Neutrophil (primary cell): Measurements from ENCODE around the gene SUPT6H.

Experiments used
- H3K27ac ChIP-seq: fragments of 200-600 bp; sonication (generic); 2 replicates; pipeline ENCODE4 v1.5.1; 2016; ENCODE audit warnings: mild to moderate bottlenecking, moderate library complexity
- H3K27me3 ChIP-seq: fragments of 200-600 bp; sonication (generic); 2 replicates; pipeline ENCODE4 v1.6.0; 2016; ENCODE audit warnings: mild to moderate bottlenecking
- H3K36me3 ChIP-seq: fragments of 200-600 bp; sonication (generic); 2 replicates; pipeline ENCODE4 v1.5.1; 2017
- H3K4me1 ChIP-seq, 2 experiments: fragments of 200-600 bp in 1 of 2; sonication (generic) in 1 of 2; 1 replicate in 1 of 2; 2 replicates in 1 of 2; pipeline versions ENCODE4 v1.5.1 to v1.6.1; 2013 to 2016; ENCODE audit warnings: low read depth in 1 of 2, low read length in 1 of 2, mild to moderate bottlenecking in 1 of 2, moderate library complexity in 1 of 2; ENCODE audit not compliant: control insufficient read depth in 1 of 2, insufficient read depth in 1 of 2
- H3K4me3 ChIP-seq, 2 experiments: fragments of 200-600 bp in 1 of 2; sonication (generic) in 1 of 2; 1 replicate in 1 of 2; 2 replicates in 1 of 2; pipeline ENCODE4 v1.5.1; 2013 to 2016; ENCODE audit warnings: low read depth in 1 of 2, low read length in 1 of 2, mild to moderate bottlenecking in 1 of 2, moderate library complexity in 1 of 2
- H3K9me3 ChIP-seq: fragments of 200-600 bp; sonication (generic); 2 replicates; pipeline ENCODE4 v1.5.1; 2016
- TF ChIP-seq, protein P1 (sequence below): fragments of 200-600 bp; sonication (generic); IDR thresholded peaks from 2 replicates; pipeline ENCODE4 v1.5.1; 2016; ENCODE audit warnings: antibody characterized with exemption

Gene SUPT6H

DNA sequence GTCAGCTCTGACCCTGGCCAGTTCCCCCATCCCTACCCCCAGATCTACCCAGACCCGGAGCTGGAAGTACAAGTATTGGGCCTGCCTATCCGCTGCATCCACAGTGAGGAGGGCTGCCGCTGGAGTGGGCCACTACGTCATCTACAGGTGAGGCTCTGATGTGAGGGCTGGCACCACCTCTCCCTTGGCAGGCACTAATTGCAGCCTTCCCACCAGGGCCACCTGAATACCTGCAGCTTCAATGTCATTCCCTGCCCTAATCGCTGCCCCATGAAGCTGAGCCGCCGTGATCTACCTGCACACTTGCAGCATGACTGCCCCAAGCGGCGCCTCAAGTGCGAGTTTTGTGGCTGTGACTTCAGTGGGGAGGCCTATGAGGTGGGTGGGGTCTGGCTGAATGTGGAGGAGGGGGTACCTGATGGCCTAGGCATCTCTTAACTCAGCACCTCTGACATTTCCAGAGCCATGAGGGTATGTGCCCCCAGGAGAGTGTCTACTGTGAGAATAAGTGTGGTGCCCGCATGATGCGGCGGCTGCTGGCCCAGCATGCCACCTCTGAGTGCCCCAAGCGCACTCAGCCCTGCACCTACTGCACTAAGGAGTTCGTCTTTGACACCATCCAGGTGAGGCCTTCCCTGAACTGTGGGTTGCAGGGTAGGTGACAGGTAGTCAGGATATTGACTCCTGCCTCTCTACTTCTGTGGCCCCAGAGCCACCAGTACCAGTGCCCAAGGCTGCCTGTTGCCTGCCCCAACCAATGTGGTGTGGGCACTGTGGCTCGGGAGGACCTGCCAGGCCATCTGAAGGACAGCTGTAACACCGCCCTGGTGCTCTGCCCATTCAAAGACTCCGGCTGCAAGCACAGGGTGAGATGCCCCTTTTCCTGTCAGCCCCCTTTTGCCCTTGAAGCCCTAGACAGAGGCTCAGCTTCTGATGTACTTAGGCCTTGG is 86.1 kb downstream of the SUPT6H start:
- no peaks in the 10 kb centered on the region for H3K36me3 ChIP-seq
- H3K9me3 ChIP-seq, result no peaks in the 10 kb centered on the region
- no peak overlapping the region for H3K27ac ChIP-seq
- TF ChIP-seq, protein P1, sequence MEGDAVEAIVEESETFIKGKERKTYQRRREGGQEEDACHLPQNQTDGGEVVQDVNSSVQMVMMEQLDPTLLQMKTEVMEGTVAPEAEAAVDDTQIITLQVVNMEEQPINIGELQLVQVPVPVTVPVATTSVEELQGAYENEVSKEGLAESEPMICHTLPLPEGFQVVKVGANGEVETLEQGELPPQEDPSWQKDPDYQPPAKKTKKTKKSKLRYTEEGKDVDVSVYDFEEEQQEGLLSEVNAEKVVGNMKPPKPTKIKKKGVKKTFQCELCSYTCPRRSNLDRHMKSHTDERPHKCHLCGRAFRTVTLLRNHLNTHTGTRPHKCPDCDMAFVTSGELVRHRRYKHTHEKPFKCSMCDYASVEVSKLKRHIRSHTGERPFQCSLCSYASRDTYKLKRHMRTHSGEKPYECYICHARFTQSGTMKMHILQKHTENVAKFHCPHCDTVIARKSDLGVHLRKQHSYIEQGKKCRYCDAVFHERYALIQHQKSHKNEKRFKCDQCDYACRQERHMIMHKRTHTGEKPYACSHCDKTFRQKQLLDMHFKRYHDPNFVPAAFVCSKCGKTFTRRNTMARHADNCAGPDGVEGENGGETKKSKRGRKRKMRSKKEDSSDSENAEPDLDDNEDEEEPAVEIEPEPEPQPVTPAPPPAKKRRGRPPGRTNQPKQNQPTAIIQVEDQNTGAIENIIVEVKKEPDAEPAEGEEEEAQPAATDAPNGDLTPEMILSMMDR, result no peak
- H3K27me3 ChIP-seq, result peaks cover 41% of the 10 kb centered on the region
- no peak overlapping the region for H3K4me3 ChIP-seq
- H3K4me1 ChIP-seq, result peaks cover 15 to 32% of the 10 kb centered on the region in 2 experiments

DNA sequence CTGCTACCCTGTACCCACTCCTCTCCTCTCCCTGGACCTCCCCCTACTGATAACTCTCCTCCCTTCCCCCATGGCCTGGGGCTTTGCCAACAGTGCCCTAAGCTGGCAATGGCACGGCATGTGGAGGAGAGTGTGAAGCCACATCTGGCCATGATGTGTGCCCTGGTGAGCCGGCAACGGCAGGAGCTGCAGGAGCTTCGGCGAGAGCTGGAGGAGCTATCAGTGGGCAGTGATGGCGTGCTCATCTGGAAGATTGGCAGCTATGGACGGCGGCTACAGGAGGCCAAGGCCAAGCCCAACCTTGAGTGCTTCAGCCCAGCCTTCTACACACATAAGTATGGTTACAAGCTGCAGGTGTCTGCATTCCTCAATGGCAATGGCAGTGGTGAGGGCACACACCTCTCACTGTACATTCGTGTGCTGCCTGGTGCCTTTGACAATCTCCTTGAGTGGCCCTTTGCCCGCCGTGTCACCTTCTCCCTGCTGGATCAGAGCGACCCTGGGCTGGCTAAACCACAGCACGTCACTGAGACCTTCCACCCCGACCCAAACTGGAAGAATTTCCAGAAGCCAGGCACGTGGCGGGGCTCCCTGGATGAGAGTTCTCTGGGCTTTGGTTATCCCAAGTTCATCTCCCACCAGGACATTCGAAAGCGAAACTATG is 87.0 kb downstream of the SUPT6H start:
- H3K4me3 ChIP-seq, result no peak overlapping the region
- no peaks in the 10 kb centered on the region for H3K9me3 ChIP-seq
- TF ChIP-seq, protein P1, result no peak
- H3K36me3 ChIP-seq, result no peaks in the 10 kb centered on the region
- peaks cover 36% of the 10 kb centered on the region for H3K27me3 ChIP-seq
- H3K27ac ChIP-seq, result no peak overlapping the region
- H3K4me1 ChIP-seq, result peaks cover 10 to 25% of the 10 kb centered on the region in 2 experiments

DNA sequence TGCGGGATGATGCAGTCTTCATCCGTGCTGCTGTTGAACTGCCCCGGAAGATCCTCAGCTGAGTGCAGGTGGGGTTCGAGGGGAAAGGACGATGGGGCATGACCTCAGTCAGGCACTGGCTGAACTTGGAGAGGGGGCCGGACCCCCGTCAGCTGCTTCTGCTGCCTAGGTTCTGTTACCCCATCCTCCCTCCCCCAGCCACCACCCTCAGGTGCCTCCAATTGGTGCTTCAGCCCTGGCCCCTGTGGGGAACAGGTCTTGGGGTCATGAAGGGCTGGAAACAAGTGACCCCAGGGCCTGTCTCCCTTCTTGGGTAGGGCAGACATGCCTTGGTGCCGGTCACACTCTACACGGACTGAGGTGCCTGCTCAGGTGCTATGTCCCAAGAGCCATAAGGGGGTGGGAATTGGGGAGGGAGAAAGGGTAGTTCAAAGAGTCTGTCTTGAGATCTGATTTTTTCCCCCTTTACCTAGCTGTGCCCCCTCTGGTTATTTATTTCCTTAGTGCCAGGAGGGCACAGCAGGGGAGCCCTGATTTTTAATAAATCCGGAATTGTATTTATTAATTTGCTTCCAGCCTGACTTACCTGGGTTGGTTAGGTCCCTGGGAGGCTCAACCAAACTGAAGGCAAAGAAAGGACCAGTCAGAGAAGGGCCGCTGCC is 87.6 kb downstream of the SUPT6H start:
- H3K9me3 ChIP-seq, result no peaks in the 10 kb centered on the region
- H3K27ac ChIP-seq, result no peak overlapping the region
- H3K4me1 ChIP-seq, result peaks cover 5 to 18% of the 10 kb centered on the region in 2 experiments
- H3K4me3 ChIP-seq, result no peak overlapping the region
- TF ChIP-seq, protein P1, result no peak
- H3K36me3 ChIP-seq, result no peaks in the 10 kb centered on the region
- H3K27me3 ChIP-seq, result peaks cover 29% of the 10 kb centered on the region

DNA sequence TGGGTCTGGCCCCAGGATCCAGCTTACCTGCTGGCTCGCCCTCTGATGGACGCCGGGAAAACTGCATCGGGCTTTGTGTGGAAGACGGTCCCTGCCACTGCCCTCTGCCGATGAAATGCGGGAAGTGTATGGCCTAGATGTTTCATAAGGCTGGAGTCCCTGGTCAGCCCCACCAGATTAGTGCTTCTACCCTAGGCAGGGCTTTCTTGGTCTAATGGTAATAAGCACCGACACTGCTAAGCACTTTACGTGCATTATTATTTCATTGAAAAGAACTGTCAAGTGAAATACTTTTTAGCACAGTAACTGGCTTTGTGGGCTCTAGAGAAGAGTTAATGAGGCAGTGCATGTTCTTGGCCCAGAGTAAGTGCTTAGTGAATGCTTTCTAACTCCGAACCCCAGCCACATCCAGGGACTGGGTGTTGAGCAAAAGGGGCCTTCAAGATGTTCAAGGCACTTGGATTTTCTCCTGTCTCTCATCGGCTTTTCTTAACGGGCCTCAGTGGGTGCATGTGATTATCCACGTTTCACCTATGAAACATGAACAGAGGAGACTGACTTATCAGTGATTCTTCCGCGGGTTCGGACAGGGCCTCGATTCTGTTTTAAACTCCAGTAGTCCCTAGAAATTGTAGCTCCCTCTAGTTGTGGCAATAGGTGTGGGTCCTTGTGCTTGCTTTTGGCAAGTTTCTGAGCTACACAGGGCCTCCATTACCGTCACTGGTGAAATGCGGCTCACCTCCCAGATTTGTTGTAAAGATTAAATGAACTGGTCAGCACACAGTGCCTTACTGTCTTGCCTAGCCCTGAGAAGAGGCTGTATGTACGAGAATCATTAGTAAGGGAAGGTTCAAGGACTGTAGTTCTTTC is 88.4 kb downstream of the SUPT6H start:
- Histone ChIP-seq H3K27me3 (peaks cover 21% of the 10 kb centered on the region), H3K4me3 (no peak overlapping the region), H3K9me3 (no peaks in the 10 kb centered on the region), H3K36me3 (no peaks in the 10 kb centered on the region), H3K27ac (no peak overlapping the region), H3K4me1 (peaks cover 0 to 11% of the 10 kb centered on the region in 2 experiments)
- TF ChIP-seq, protein P1, result peak; percentile 100
